Skeletal muscle cell (primary cell): ENCODE measurements around the gene CD163L1.
"Not testable (repeated sequence)": the region's sequence is repeated elsewhere in the genome, so short reads cannot be mapped to it uniquely, and the experiment has no call there.

Experiments
- DNase-seq: peaks from one replicate; pipeline ENCODE4 v3.0.0-alpha.2; 2010; ENCODE audit warnings: low read depth
- H3K4me3 ChIP-seq: 2 replicates; pipeline ENCODE4 v1.5.1; 2011; ENCODE audit warnings: low read depth, mild to moderate bottlenecking, control low read depth, low read length, moderate library complexity

CD163L1 gene

GRCh38 chr12:7344833-7345606 lies 98.9 kb downstream of the CD163L1 start:
- no peak overlapping the region for H3K4me3 ChIP-seq
- DNase-seq = no peak

- no peak overlapping the region for H3K4me3 ChIP-seq
- DNase-seq = no peak
These were observed 104.3 kb downstream of the CD163L1 start for GRCh38 chr12:7339675-7340074.

GRCh38 chr12:7337790-7338189 lies 106.2 kb downstream of the CD163L1 start:
- not testable (repeated sequence) for H3K4me3 ChIP-seq, DNase-seq

- no peak overlapping the region for H3K4me3 ChIP-seq
- DNase-seq = no peak
These were observed 116.0 kb downstream of the CD163L1 start for GRCh38 chr12:7327918-7328317.

- DNase-seq = no peak
These were observed 119.8 kb downstream of the CD163L1 start for GRCh38 chr12:7324176-7324575.

GRCh38 chr12:7322599-7322998 lies 121.4 kb downstream of the CD163L1 start:
- DNase-seq = no peak
- H3K4me3 ChIP-seq = no peak overlapping the region

More at GRCh38 chr12:7324176-7324575, 119.8 kb downstream of the CD163L1 start:
- no peak overlapping the region for H3K4me3 ChIP-seq

GRCh38 chr12:7321624-7322023 lies 122.3 kb downstream of the CD163L1 start:
- no peak overlapping the region for H3K4me3 ChIP-seq
- no peak for DNase-seq

- no peak for DNase-seq
These were observed 124.0 kb downstream of the CD163L1 start for GRCh38 chr12:7319930-7320329.

GRCh38 chr12:7310070-7310469 lies 133.9 kb downstream of the CD163L1 start:
- H3K4me3 ChIP-seq = no peak overlapping the region
- no peak for DNase-seq

More at GRCh38 chr12:7319930-7320329, 124.0 kb downstream of the CD163L1 start:
- no peak overlapping the region for H3K4me3 ChIP-seq
